Pancreas (tissue), 10 donors: ENCODE measurements around the gene CIB4. TPM values are rescaled to one million over a fixed set of nuclear protein-coding genes. Genes with fewer than 3 reads are reported as not detected.

Experiments
- ATAC-seq, 4 donors: fragments of 200-7000 bp; cut with Tn5 transposase; one replicate each; pipeline versions ENCODE4 v1.8.0 to v1.9.1; 2020; ENCODE audit warnings: mild to moderate bottlenecking in 4 of 4, moderate library complexity in 4 of 4
- DNase-seq, 6 donors: peaks; one replicate each; pipeline ENCODE4 v3.0.0-alpha.2; 2020
- FAIRE-seq: peaks from 2 replicates; lab custom pipeline; 2012; peaks lifted over from hg19 to GRCh38; lab: Jason Lieb, UNC
- H3K27ac ChIP-seq, 4 donors: fragments of 200-600 bp; sonication (generic); 1 replicate in 3 of 4; 2 replicates in 1 of 4; pipeline versions ENCODE4 v1.5.0 to v1.8.0; 2020
- H3K27me3 ChIP-seq, 4 donors: fragments of 200-600 bp; one replicate each; pipeline ENCODE4 v1.8.0; 2021
- H3K36me3 ChIP-seq, 3 donors: fragments of 200-600 bp; sonication (generic) in 1 of 3; one replicate each; pipeline versions ENCODE4 v1.5.0 to v1.8.0; 2020 to 2021
- H3K4me1 ChIP-seq, 3 donors: fragments of 200-600 bp; one replicate each; pipeline ENCODE4 v1.8.0; 2021
- H3K4me3 ChIP-seq, 4 donors: fragments of 200-600 bp; sonication (generic) in 2 of 4; one replicate each; pipeline versions ENCODE4 v1.5.0 to v1.8.0; 2020 to 2021
- H3K9me3 ChIP-seq, 4 donors: fragments of 200-600 bp; one replicate each; pipeline ENCODE4 v1.8.0; 2021
- WGBS, 2 donors: extraction: QIAGEN DNeasy Blood & Tissue Kit; methylation state at CpG; one replicate each; pipeline ENCODE4 v1.1.7; 2013; 5-methylcytosine and 5-hydroxymethylcytosine counted together
- intact Hi-C, 3 donors: fragments of 100-400 bp; cut with DNase I; formaldehyde crosslinking; loops; one replicate each; pipeline versions ENCODE4 v1.11.1 to v1.14.2; 2022
- polyA plus RNA-seq, 2 donors: library from polyadenylated mRNA; stranded (reverse); fragments of 200-250 nt; gene quantifications; one replicate each; pipeline ENCODE4 v1.2.3, GENCODE V29; 2013
- total RNA-seq, 6 donors: library from RNA; stranded (reverse); fragmentation: NEBNext Ultra II Directional in 4 of 6; extraction: Animal tissue kit (Norgen Biotek cat#: 25700) in 4 of 6; gene quantifications; one replicate each; pipeline versions ENCODE4 v1.2.1 to v1.2.4, GENCODE V29; 2021 to 2023
- TF ChIP-seq, protein P1 (sequence below), 4 donors: fragments of 200-600 bp; sonication (generic) in 3 of 4; IDR thresholded peaks; one replicate each; pipeline versions ENCODE4 v1.5.0 to v1.8.0; 2021; ENCODE audit warnings: antibody characterized with exemption in 4 of 4
- donor health status: healthy with polysubstance abuse.
- donor health status: DM: no; HTN: no; CAD: no; lungs with moderate emphysema.
- donor health status: DM: no; HTN: no; CAD: no.
- donor health status: control.
- donor health status: control.
- donor health status: Bipolar disorder and iron deficiency.
- donor health status: DM: yes; HTN: yes; CAD: no.
- donor health status: DM: no; HTN: no; CAD: no.
- donor health status: DM: no; HTN: no; CAD: no.
- donor health status: DM: yes; HTN: yes; CAD: no.

CIB4 gene
- total and polyA plus RNA-seq, 8 donors, result 0.19 to 0.62 (median 0.31) TPM; not detected in 3

DNA sequence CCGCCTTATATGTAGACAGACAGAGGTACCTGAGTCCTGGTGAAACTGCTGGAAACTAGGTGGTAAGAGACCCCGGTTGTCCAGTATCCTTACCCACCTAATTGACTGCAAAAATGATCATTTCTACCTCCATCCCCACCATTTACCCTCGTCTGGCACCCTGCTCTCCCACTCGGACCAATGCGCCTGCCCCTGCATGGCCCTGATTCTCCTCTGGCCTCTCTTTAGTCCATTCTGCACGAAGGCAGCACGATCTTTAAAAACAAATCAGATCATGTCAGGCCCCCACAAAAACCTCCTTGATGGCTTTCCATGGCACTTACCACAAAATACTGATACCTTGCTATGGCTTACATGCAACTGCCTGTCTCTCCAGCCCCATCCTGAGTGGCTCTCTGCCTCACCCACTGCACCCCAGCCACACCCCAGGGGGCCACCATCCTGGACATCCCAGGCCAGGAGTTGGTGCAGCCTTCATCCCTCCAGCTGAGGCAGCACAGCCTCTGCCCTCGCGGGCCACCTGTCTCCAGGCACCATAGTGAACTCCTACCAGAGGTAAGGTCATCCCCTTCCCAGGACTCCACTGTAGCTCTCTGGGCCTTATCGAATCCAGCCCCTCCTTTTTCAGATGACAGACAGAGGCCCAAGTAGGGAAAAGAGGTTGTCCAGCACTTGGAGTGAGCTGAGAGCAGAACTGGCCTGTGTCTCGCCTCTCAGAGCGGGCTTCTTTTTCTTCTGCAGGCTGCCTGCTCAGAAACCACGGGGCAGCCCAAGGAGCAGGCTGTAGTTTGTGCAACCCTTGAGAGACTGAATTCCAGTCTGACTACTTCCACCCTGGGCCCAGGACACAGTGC, 12.3 kb upstream of the CIB4 start:
- WGBS, 2 donors, result 92 to 93% methylated on average over 13 of the region's 13 CpGs
- no peaks in the 10 kb centered on the region for H3K27me3 ChIP-seq
- H3K4me1 ChIP-seq, result no peaks in the 10 kb centered on the region
- intact Hi-C loops, result no loop called here
- H3K27ac ChIP-seq, result no peak overlapping the region
- TF ChIP-seq, protein P1, sequence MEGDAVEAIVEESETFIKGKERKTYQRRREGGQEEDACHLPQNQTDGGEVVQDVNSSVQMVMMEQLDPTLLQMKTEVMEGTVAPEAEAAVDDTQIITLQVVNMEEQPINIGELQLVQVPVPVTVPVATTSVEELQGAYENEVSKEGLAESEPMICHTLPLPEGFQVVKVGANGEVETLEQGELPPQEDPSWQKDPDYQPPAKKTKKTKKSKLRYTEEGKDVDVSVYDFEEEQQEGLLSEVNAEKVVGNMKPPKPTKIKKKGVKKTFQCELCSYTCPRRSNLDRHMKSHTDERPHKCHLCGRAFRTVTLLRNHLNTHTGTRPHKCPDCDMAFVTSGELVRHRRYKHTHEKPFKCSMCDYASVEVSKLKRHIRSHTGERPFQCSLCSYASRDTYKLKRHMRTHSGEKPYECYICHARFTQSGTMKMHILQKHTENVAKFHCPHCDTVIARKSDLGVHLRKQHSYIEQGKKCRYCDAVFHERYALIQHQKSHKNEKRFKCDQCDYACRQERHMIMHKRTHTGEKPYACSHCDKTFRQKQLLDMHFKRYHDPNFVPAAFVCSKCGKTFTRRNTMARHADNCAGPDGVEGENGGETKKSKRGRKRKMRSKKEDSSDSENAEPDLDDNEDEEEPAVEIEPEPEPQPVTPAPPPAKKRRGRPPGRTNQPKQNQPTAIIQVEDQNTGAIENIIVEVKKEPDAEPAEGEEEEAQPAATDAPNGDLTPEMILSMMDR (IDR thresholded peaks at IDR 0.05), result no peak
- no peak overlapping the region for H3K4me3 ChIP-seq
- no peaks in the 10 kb centered on the region for H3K9me3 ChIP-seq
- FAIRE-seq (no peak), ATAC-seq (no peak), DNase-seq (no peak)
- H3K36me3 ChIP-seq, result no peaks in the 10 kb centered on the region

DNA sequence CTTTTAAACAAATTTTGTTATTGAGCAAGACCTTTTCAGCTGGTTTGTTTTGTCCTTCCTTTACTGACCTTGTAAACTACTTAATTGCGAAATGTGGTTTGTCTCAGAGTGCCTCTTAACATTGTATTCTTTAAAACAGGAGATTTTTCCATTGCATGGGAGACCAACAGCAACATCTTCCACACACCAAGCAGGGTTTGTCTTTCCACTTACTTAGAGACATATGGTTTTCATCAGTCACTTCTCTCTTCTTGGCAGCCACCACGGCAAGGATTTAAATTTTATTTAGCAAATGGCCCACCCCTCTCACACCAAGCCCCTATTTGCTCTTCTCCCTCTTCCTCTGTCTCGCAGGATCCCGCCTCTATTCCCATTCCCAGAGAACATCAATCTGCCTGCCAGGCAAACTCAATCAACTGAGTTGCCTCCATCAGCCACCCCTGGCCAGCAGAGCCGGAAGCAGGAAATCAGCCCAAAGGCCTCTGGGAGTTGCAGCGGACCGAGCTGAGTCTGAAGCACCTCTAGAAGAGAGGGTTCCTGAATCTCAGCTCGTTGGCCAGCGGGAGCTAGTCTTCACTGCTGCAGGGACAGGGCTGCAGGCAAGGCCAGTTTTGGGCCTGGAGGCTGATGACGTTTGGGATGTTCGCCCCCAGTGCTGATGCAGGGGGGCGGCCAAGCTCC, 11.3 kb upstream of the CIB4 start:
- FAIRE-seq (no peak), ATAC-seq (peak in 2 of 4 donors; percentile 24 to 31)

DNA sequence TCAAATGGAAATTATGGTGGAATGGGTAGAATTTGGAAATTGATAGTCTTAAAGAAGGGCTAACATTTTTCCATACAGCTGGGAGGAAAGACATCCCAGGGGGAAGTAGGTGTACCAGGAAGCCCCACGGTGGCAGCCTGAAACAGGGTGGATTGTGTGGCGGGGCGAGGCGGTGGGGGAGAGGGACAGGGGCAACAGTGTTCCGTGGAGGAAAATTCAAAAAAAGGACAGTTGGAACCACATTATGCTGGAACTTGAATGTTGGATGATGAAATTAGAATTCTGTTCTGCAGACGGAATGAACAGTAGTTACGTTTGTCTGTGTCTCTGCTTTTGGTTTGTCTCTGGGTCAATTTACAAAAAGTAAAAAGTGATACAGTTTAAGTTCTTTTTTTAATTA, 10.6 kb upstream of the CIB4 start:
- TF ChIP-seq, protein P1 (IDR thresholded peaks at IDR 0.05), result no peak
- 86 to 92% methylated on average over 7 of the region's 7 CpGs for WGBS, 2 donors
- Histone ChIP-seq H3K4me1 (no peaks in the 10 kb centered on the region), H3K4me3 (no peak overlapping the region), H3K27me3 (no peaks in the 10 kb centered on the region), H3K27ac (no peak overlapping the region), H3K36me3 (no peaks in the 10 kb centered on the region), H3K9me3 (no peaks in the 10 kb centered on the region)
- DNase-seq (no peak), FAIRE-seq (no peak), ATAC-seq (no peak)
- intact Hi-C loops, result no loop called here

More for the DNA sequence above, 11.3 kb upstream of the CIB4 start:
- no peak for DNase-seq
- Histone ChIP-seq H3K4me1 (no peaks in the 10 kb centered on the region), H3K27ac (no peak overlapping the region), H3K4me3 (no peak overlapping the region), H3K27me3 (no peaks in the 10 kb centered on the region), H3K9me3 (no peaks in the 10 kb centered on the region), H3K36me3 (no peaks in the 10 kb centered on the region)
- TF ChIP-seq, protein P1 (IDR thresholded peaks at IDR 0.05), result no peak
- 83 to 85% methylated on average over 12 of the region's 12 CpGs for WGBS, 2 donors
- intact Hi-C loops, result no loop called here

DNA sequence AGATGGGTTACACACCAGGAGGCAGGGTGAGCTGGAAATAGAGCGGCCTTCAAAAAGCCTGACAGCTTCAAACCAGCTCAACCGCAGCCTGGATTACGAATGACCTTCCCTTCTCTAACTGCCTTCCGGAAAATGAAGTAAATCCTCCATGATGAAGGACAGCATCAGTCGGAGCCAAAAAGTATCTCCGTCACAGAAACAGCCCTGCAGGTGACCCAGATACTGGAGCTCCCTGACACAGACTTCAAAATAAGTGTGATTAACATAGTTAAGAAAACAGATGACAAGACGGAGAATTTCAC, 10.3 kb upstream of the CIB4 start:
- FAIRE-seq (no peak), ATAC-seq (no peak), DNase-seq (no peak)
- no peak overlapping the region for H3K27ac ChIP-seq
- intact Hi-C loops, result no loop called here
- TF ChIP-seq, protein P1 (IDR thresholded peaks at IDR 0.05), result no peak
- H3K36me3 ChIP-seq, result no peaks in the 10 kb centered on the region
- H3K9me3 ChIP-seq, result no peaks in the 10 kb centered on the region
- H3K4me3 ChIP-seq, result no peak overlapping the region
- 82 to 89% methylated on average over 7 of the region's 7 CpGs for WGBS, 2 donors
- no peaks in the 10 kb centered on the region for H3K4me1 ChIP-seq
- H3K27me3 ChIP-seq, result no peaks in the 10 kb centered on the region
